ENCODE results near the gene NEURL1. TPM values are rescaled to one million over a fixed set of nuclear protein-coding genes. Genes with fewer than 3 reads are reported as not detected.
A peak's percentile ranks its signal among the peaks of the same experiment; 100 is the strongest.

The NEURL1 gene
- total and polyA plus RNA-seq, 2 donors (not counting 1 experiment from before 2014, with no cell fraction given), result 0.30 to 0.57 TPM

- CTCF ChIA-PET, result interaction anchor here (8.0 kb wide), 1 partner anchor 62 kb away, joined by 138 read pairs; no protein-coding TSS in a partner anchor
- H3K4me1 ChIP-seq (ENCODE audit: control insufficient read depth in 2 of 2, insufficient read depth in 2 of 2, low read length in 2 of 2), result peaks cover 0 to 11% of the 10 kb centered on the region in 2 donors
- no peaks in the 10 kb centered on the region for H4K20me1 ChIP-seq (ENCODE audit: control insufficient read depth, insufficient read depth, low read length, poor library complexity, severe bottlenecking)
- Mint-ChIP-seq H3K4me3 (no peak within 1 kb of the TSS), H3K27me3 (no peaks in the 10 kb centered on the region), H3K27ac (no peak within 1 kb of the TSS), H3K4me1 (peaks cover 15% of the 10 kb centered on the region), H3K9me3 (ENCODE audit: insufficient read depth) (no peaks in the 10 kb centered on the region)
- ATAC-seq (ENCODE audit: low read depth) (no peak), DNase-seq (no peak)
- H3K27ac ChIP-seq (ENCODE audit: low read length in 2 of 2), result no peak within 1 kb of the TSS
- WGBS (ENCODE audit: insufficient coverage), result 97% methylated on average over 4 of the region's 7 CpGs
- no peak within 1 kb of the TSS for H3K4me2 ChIP-seq (replicated peaks; ENCODE audit: low read depth, low read length, poor library complexity, severe bottlenecking)
- H2AFZ ChIP-seq (ENCODE audit: insufficient read depth, low read depth, low read length, poor library complexity, severe bottlenecking), result peak within 1 kb of the TSS; percentile 3
- intact Hi-C loops (cut with micrococcal nuclease), result no loop called here
- no peak for TF ChIP-seq CTCF (IDR thresholded peaks at IDR 0.05)
- no peak for TF ChIP-seq EZH2 (IDR thresholded peaks at IDR 0.05; ENCODE audit: borderline replicate concordance, insufficient read depth, low read depth, low read length, poor library complexity, severe bottlenecking)
- no peaks in the 10 kb centered on the region for H3K36me3 ChIP-seq (replicated peaks in 1 of 2; ENCODE audit: control extremely low read depth in 1 of 2, control insufficient read depth in 1 of 2, extremely low read depth in 1 of 2, insufficient read depth in 2 of 2, low read length in 1 of 2)
- no peak within 1 kb of the TSS for H3K4me3 ChIP-seq (ENCODE audit: control extremely low read depth in 1 of 5, extremely low read depth in 1 of 5, insufficient read depth in 1 of 5, low read depth in 2 of 5, low read length in 4 of 5)
- no peaks in the 10 kb centered on the region for H3K27me3 ChIP-seq (replicated peaks in 1 of 4; ENCODE audit: control extremely low read depth in 1 of 4, control insufficient read depth in 3 of 4, insufficient read depth in 4 of 4, low read length in 3 of 4)
- POLR2A ChIA-PET, result no interaction called here
- no peak within 1 kb of the TSS for H3K9ac ChIP-seq (ENCODE audit: low read length)
- H3K9me3 ChIP-seq (ENCODE audit: control extremely low read depth in 1 of 3, control insufficient read depth in 2 of 3, insufficient read depth in 1 of 3, low read length in 2 of 3), result no peaks in the 10 kb centered on the region
- H3K79me2 ChIP-seq (ENCODE audit: control insufficient read depth, insufficient read depth, low read length), result no peaks in the 10 kb centered on the region
These were observed 14.4 kb upstream of the NEURL1 start, which contains the start of gene CALHM3 for GRCh38 chr10:103479135-103479534. Gene CALHM3 (minus strand): TSS chr10:103479240. CDS start chr10:103479032, 208 bp downstream.

- no peaks in the 10 kb centered on the region for H3K27me3 ChIP-seq (replicated peaks in 1 of 4; ENCODE audit: control extremely low read depth in 1 of 4, control insufficient read depth in 3 of 4, insufficient read depth in 4 of 4, low read length in 3 of 4)
- Mint-ChIP-seq H3K4me1 (peaks cover 12% of the 10 kb centered on the region), H3K4me3 (no peak overlapping the region), H3K9me3 (ENCODE audit: insufficient read depth) (no peaks in the 10 kb centered on the region), H3K27ac (no peak overlapping the region), H3K27me3 (no peaks in the 10 kb centered on the region)
- H3K4me2 ChIP-seq (replicated peaks; ENCODE audit: low read depth, low read length, poor library complexity, severe bottlenecking), result no peak overlapping the region
- ChIA-PET CTCF (interaction anchor here (0.7 to 8.0 kb wide), 5 partner anchors 9 to 63 kb away, joined by 3 to 138 read pairs (median 13); partner anchors contain the start of gene CALHM2), POLR2A (no interaction called here)
- no peak overlapping the region for H2AFZ ChIP-seq (ENCODE audit: insufficient read depth, low read depth, low read length, poor library complexity, severe bottlenecking)
- no peaks in the 10 kb centered on the region for H3K79me2 ChIP-seq (ENCODE audit: control insufficient read depth, insufficient read depth, low read length)
- DNase-seq (no peak), ATAC-seq (ENCODE audit: low read depth) (no peak)
- H3K9ac ChIP-seq (ENCODE audit: low read length), result no peak overlapping the region
- WGBS (ENCODE audit: insufficient coverage), result 96% methylated on average over 4 of the region's 5 CpGs
- H3K9me3 ChIP-seq (ENCODE audit: control extremely low read depth in 1 of 3, control insufficient read depth in 2 of 3, insufficient read depth in 1 of 3, low read length in 2 of 3), result no peaks in the 10 kb centered on the region
- no peaks in the 10 kb centered on the region for H3K36me3 ChIP-seq (replicated peaks in 1 of 2; ENCODE audit: control extremely low read depth in 1 of 2, control insufficient read depth in 1 of 2, extremely low read depth in 1 of 2, insufficient read depth in 2 of 2, low read length in 1 of 2)
- no peak overlapping the region for H3K4me3 ChIP-seq (ENCODE audit: control extremely low read depth in 1 of 5, extremely low read depth in 1 of 5, insufficient read depth in 1 of 5, low read depth in 2 of 5, low read length in 4 of 5)
- no peaks in the 10 kb centered on the region for H4K20me1 ChIP-seq (ENCODE audit: control insufficient read depth, insufficient read depth, low read length, poor library complexity, severe bottlenecking)
- H3K4me1 ChIP-seq (ENCODE audit: control insufficient read depth in 2 of 2, insufficient read depth in 2 of 2, low read length in 2 of 2), result peaks cover 0 to 13% of the 10 kb centered on the region in 2 donors
- no peak for TF ChIP-seq CTCF (IDR thresholded peaks at IDR 0.05)
- no peak for TF ChIP-seq EZH2 (IDR thresholded peaks at IDR 0.05; ENCODE audit: borderline replicate concordance, insufficient read depth, low read depth, low read length, poor library complexity, severe bottlenecking)
- H3K27ac ChIP-seq (ENCODE audit: low read length in 2 of 2), result no peak overlapping the region
- intact Hi-C loops (cut with micrococcal nuclease), result loop anchor here (10.0 kb wide), 1 partner anchor 646 kb away; the partner anchor contains the start of gene CYP17A1
These were observed 13.0 kb upstream of the NEURL1 start for GRCh38 chr10:103480521-103480920.
